Fibroblast of lung (primary cell): ENCODE results near the gene HSF4.

ENCODE experiments used
- EZH2 ChIP-seq: IDR thresholded peaks from 2 replicates; pipeline ENCODE4 v1.5.1; 2012; ENCODE audit warnings: low read length, control low read depth, mild to moderate bottlenecking; ENCODE audit errors: missing control alignments
- TF ChIP-seq, protein P1 (sequence below), 2 donors: IDR thresholded peaks in 1 of 2; conservative IDR thresholded peaks in 1 of 2; 1 replicate in 1 of 2; 2 replicates in 1 of 2; pipeline ENCODE4 v1.5.1; 2011 to 2012; ENCODE audit warnings: low read length in 2 of 2, control low read depth in 1 of 2, inconsistent platforms in 1 of 2, low read depth in 1 of 2, mild to moderate bottlenecking in 1 of 2

DNA sequence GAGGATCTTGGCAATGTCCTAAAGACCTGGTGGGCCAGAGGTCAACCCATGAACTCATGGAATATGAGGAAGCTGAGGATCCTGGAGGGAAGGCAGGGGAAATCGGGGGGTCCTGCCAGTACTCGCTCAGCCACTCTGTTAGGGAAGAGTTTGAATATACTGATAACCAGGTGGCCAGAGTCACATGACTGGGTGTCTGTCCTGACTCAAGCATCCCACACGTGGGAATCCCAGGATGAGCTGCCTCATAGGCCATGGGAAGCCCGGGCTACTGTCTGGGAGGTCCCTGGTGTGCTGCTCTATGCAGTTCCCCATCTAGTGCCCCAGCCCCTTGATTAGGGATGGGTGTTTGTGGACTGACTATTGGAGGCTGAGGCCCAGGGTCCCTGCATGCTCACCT, 23.8 kb downstream of the HSF4 start:
- TF ChIP-seq, protein P1, sequence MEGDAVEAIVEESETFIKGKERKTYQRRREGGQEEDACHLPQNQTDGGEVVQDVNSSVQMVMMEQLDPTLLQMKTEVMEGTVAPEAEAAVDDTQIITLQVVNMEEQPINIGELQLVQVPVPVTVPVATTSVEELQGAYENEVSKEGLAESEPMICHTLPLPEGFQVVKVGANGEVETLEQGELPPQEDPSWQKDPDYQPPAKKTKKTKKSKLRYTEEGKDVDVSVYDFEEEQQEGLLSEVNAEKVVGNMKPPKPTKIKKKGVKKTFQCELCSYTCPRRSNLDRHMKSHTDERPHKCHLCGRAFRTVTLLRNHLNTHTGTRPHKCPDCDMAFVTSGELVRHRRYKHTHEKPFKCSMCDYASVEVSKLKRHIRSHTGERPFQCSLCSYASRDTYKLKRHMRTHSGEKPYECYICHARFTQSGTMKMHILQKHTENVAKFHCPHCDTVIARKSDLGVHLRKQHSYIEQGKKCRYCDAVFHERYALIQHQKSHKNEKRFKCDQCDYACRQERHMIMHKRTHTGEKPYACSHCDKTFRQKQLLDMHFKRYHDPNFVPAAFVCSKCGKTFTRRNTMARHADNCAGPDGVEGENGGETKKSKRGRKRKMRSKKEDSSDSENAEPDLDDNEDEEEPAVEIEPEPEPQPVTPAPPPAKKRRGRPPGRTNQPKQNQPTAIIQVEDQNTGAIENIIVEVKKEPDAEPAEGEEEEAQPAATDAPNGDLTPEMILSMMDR (conservative IDR thresholded peaks at IDR 0.05 in 1 of 2, IDR thresholded peaks at IDR 0.05 in 1 of 2; ENCODE audit: low read depth in 1 of 2, low read length in 2 of 2) = no peak
- no peak for TF ChIP-seq EZH2
